HL-60 (cell line): ENCODE data around the gene ZNF280B.

Source experiments
- GABPA ChIP-seq: IDR thresholded peaks from 2 replicates; pipeline ENCODE4 v1.6.1; 2012; ENCODE audit warnings: low read depth
- POLR2AphosphoS5 ChIP-seq: IDR thresholded peaks from 2 replicates; pipeline ENCODE4 v1.6.1; 2012; ENCODE audit warnings: low read depth
- TF ChIP-seq, protein P1 (sequence below): IDR thresholded peaks from one replicate; pipeline ENCODE4 v1.5.1; 2011; ENCODE audit warnings: low read length, control low read depth, inconsistent platforms; ENCODE audit not compliant: insufficient read depth
- TF ChIP-seq, protein P2 (sequence below): IDR thresholded peaks from 2 replicates; pipeline ENCODE4 v1.6.1; 2012; ENCODE audit warnings: low read depth; ENCODE audit not compliant: insufficient replicate concordance

DNA sequence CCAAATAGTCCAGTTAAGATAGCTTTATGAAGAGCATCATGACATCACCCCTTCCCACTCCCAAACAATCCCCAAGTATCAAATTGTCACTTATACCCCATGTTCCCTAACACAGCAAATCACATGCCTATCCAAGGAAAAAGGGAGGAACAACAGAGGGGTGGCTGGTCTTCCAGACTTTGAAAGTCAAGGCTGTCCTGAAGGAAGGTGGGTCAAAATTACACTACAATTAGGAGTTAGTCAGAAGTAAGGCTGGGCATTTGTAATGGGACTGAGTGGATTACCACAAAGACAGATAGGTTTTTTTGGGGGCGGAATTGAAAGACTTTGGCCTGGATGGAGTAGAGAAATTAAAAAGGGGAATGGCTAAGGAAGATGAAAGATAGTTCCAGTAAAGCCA is 44.6 kb upstream of the ZNF280B start:
- TF ChIP-seq, protein P1, sequence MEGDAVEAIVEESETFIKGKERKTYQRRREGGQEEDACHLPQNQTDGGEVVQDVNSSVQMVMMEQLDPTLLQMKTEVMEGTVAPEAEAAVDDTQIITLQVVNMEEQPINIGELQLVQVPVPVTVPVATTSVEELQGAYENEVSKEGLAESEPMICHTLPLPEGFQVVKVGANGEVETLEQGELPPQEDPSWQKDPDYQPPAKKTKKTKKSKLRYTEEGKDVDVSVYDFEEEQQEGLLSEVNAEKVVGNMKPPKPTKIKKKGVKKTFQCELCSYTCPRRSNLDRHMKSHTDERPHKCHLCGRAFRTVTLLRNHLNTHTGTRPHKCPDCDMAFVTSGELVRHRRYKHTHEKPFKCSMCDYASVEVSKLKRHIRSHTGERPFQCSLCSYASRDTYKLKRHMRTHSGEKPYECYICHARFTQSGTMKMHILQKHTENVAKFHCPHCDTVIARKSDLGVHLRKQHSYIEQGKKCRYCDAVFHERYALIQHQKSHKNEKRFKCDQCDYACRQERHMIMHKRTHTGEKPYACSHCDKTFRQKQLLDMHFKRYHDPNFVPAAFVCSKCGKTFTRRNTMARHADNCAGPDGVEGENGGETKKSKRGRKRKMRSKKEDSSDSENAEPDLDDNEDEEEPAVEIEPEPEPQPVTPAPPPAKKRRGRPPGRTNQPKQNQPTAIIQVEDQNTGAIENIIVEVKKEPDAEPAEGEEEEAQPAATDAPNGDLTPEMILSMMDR: no peak
- TF ChIP-seq, protein P2, sequence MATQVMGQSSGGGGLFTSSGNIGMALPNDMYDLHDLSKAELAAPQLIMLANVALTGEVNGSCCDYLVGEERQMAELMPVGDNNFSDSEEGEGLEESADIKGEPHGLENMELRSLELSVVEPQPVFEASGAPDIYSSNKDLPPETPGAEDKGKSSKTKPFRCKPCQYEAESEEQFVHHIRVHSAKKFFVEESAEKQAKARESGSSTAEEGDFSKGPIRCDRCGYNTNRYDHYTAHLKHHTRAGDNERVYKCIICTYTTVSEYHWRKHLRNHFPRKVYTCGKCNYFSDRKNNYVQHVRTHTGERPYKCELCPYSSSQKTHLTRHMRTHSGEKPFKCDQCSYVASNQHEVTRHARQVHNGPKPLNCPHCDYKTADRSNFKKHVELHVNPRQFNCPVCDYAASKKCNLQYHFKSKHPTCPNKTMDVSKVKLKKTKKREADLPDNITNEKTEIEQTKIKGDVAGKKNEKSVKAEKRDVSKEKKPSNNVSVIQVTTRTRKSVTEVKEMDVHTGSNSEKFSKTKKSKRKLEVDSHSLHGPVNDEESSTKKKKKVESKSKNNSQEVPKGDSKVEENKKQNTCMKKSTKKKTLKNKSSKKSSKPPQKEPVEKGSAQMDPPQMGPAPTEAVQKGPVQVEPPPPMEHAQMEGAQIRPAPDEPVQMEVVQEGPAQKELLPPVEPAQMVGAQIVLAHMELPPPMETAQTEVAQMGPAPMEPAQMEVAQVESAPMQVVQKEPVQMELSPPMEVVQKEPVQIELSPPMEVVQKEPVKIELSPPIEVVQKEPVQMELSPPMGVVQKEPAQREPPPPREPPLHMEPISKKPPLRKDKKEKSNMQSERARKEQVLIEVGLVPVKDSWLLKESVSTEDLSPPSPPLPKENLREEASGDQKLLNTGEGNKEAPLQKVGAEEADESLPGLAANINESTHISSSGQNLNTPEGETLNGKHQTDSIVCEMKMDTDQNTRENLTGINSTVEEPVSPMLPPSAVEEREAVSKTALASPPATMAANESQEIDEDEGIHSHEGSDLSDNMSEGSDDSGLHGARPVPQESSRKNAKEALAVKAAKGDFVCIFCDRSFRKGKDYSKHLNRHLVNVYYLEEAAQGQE: no peak
- TF ChIP-seq POLR2AphosphoS5 (no peak), GABPA (no peak)
